Peyer's patch (tissue), 4 donors: Measurements from ENCODE around the gene GGCX.

Experiments
- POLR2A ChIP-seq, 2 donors: fragments of 450-650 bp; IDR thresholded peaks; one replicate each; pipeline ENCODE4 v1.5.1; 2017; ENCODE audit warnings: antibody characterized with exemption in 2 of 2, mild to moderate bottlenecking in 2 of 2, moderate library complexity in 2 of 2
- TF ChIP-seq, protein P1 (sequence below), 6 experiments: fragments of 450-650 bp in 4 of 6; fragments of 200-600 bp in 2 of 6; sonication (generic) in 1 of 6; IDR thresholded peaks; one replicate each; pipeline ENCODE4 v1.5.1; 2017 to 2019; ENCODE audit warnings: antibody characterized with exemption in 6 of 6, mild to moderate bottlenecking in 3 of 6, moderate library complexity in 1 of 6

- TF ChIP-seq, protein P1, sequence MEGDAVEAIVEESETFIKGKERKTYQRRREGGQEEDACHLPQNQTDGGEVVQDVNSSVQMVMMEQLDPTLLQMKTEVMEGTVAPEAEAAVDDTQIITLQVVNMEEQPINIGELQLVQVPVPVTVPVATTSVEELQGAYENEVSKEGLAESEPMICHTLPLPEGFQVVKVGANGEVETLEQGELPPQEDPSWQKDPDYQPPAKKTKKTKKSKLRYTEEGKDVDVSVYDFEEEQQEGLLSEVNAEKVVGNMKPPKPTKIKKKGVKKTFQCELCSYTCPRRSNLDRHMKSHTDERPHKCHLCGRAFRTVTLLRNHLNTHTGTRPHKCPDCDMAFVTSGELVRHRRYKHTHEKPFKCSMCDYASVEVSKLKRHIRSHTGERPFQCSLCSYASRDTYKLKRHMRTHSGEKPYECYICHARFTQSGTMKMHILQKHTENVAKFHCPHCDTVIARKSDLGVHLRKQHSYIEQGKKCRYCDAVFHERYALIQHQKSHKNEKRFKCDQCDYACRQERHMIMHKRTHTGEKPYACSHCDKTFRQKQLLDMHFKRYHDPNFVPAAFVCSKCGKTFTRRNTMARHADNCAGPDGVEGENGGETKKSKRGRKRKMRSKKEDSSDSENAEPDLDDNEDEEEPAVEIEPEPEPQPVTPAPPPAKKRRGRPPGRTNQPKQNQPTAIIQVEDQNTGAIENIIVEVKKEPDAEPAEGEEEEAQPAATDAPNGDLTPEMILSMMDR (IDR thresholded peaks at IDR 0.05): no peak
- no peak for TF ChIP-seq POLR2A (IDR thresholded peaks at IDR 0.05)
Measured at GRCh38 chr2:85558160-85558559, 3.1 kb downstream of the GGCX start.
